HG03060 (cell line): ENCODE measurements around the gene LHFPL6.

Experiments
- ATAC-seq: cut with Tn5 transposase; IDR thresholded peaks from one replicate; pipeline ENCODE4 v1.9.1; 2021; ENCODE audit warnings: low read depth, moderate number of reproducible peaks; ENCODE audit not compliant: unreplicated experiment

LHFPL6 gene

DNA sequence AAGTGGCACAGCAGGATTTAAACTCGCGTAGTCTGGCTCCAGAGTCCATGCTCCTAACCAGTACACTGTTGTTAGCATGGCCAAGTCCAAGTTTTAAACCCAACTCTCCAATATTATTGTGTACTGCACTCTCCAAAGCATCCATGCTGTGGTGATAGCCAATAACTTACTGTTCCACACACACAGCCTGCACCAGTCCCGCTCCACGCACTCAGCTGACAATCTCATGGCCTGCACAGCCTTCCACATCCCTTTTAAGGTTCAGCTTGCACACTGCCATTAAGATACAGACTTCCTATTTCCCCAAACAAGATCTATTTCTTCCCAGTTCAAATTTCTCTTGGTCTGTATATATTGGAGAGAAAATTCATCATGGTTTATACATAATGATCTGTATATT is 80.7 kb downstream of the LHFPL6 start:
- no peak for ATAC-seq

DNA sequence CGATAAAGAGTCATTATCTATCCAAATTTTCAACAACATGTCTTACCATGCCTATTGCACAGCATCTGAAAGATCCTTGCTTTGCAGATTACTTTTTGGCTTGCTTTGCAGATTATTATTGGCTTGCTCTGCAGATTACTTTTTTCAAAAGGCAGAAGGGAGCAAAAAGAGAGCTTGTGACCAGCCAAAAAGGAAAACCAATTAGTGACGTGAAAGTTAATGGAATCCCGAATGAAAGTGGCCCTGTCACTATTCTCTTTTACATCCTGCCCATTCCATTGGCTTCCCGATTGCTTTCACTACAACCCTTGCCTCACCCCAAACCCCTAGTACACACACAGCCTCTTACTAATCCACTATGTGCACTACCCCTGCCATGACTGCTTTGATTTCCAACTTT is 81.3 kb downstream of the LHFPL6 start:
- no peak for ATAC-seq

DNA sequence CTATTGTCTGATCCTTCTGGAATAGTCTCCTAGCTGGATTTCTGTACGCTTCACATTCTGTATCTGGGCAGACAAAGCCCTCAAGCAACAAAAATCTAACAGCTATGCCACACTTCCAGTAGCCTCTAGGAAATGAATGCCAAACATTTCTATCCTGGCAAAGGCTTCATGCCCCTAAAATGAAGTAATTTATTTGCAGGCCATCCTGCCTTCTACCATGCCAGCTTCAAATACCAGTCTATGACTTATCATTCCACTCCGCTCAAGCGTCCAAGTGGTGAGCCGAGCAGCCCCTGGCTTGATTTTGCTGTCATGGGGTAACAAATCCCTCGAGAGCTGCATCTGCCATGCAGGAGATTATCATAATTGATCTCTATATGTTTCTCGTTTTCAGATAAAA is 86.9 kb downstream of the LHFPL6 start:
- no peak for ATAC-seq

DNA sequence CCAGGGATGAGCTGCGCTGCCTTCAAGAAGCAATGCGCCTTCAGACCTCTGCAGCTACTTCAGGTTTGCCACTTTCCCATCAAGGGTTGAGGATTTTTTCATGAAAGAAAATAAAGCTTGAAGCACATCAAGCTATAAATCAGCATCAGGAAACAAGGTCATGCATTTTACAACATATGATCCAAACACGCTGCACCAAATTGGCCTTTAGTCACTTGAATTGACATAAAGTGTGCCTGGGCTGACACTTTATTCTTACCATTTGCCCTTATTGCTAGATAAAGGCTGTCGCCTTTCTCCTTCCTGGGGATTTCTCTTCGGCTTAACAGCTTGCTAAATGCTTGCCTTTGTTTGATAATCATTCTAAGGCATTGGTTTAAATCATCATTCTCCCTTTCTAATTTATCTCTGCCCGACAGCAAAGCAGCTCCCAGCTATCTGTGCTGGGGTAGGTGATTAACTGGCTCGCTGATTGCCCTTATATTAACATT is 87.7 kb downstream of the LHFPL6 start:
- ATAC-seq: no peak

DNA sequence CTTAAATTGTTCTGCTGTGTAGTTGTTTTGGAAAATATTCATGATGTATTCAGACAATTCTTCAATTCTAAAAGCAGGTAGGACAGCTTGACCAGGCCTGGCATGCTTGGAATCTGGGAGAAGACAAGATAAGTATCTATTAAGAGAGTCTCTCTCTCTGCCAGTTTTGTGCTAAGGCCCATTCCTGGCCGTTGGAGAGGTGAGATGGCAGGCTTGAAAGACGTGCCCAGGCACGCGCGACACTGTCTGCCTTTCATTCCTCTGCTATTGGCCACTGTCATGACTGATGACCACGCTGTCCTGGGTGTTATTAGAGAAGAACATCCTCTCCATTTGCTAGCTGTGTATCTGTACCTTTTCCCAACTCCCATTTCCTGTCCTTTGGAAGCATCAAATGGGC is 90.3 kb downstream of the LHFPL6 start:
- no peak for ATAC-seq

- ATAC-seq: no peak
Measured at GRCh38 chr13:39510316-39510695, 92.7 kb downstream of the LHFPL6 start.

GRCh38 chr13:39509616-39510315 is 93.2 kb downstream of the LHFPL6 start:
- no peak for ATAC-seq

GRCh38 chr13:39506559-39507390 is 96.2 kb downstream of the LHFPL6 start:
- no peak for ATAC-seq

DNA sequence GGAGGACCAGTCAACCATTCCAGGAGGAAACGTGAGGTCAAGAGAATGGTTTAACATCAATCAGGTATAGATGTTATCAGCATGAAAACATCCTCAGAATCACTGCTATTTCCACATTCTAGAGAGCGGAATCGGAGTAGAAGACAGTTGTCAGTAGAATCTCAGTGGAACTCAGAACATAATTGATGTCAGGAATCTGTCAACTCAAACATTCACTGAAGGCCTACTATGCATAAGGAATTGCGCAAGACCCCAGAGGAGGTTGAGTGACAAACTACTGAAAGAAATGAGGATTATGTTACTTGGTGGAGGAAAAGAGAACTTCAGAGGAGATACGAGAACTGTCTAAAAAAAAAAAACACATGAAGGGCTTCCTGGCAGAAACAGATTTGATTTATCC is 97.8 kb downstream of the LHFPL6 start:
- no peak for ATAC-seq

DNA sequence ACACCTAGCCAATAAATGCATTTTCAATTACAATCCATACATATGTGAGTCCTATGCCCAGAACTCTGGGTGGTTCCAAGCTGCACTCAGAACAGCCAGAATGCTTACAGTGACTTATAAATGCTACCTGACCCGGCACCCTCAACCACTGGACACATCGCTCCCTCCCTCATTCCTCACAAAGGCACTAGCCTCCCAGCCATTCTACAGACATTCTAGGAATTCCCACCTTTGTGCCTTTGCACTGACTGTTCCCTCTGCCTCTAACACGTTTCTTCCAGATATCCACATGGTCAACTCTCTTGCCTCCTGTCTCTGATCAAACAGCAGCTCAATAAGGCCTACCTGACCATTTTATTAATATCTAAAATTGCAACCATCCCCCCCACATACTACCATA is 99.9 kb downstream of the LHFPL6 start:
- ATAC-seq: no peak

GRCh38 chr13:39501702-39502324 is 101.2 kb downstream of the LHFPL6 start:
- no peak for ATAC-seq

DNA sequence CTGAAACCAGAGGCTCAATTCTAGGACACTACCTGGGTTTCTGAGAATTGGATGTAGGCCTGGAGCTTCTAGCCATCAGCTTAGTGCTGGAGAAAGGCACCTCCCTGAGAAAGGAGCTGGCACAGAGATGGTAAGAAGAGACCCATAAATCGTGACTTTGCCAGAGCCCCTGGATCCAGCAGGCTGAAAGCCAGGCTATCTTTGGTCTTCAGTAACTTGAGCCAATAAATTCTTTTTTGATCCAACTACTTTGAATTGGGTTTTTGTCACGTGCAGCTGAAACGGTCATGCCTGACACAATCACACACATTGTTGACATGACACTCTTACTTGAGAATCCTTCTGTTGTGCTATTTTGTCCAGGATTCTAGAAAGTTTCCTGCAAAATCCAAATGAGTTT is 103.4 kb downstream of the LHFPL6 start:
- no peak for ATAC-seq

DNA sequence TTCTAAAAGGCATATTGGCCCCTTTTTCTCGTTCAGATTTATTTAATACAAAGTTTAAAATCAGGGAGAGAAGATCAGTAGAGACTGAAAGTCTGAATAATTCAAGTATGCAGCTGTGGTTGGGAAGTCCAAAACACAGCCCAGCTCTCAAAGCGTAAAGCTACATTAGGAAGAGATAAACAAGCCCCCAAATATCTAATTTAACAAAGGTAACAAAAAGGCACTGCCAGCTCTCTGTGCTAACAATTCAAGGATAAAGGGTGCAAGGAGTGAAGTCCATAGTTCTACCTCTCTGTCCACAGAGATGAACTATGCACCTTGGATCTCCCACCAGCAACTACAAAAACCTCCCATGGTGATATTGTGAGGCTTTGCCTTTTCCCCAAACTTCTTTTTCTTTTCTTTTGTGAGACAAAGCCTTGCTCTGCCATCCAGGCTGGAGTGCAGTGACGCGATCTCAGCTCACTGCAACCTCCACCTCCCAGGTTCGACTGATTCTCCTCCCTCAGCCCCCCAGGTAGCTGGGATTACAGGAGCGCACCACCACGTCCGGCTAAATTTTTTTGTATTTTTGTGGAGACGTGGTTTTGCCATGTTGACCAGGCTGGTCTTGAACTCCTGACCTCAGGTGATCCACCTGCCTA is 104.4 kb downstream of the LHFPL6 start:
- ATAC-seq: no peak

DNA sequence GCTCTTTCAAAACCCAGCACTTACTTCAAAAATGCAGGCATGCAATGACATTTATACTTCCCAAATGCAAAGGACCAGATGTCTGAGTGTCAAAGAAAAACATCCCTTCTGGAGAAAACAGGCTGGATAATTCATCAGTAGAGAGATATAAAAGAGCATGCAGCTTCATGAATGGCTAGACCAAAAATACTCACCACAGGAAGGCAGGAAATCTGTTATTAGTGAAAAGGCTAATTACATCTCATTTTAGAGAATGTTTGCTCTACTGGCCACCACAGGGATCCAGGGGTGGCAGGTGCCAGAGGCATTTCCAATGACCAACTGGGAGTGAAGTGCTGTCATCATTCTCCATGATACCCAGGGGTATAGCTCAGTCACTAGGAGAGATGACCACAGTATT is 106.5 kb downstream of the LHFPL6 start:
- no peak for ATAC-seq

GRCh38 chr13:39494633-39495032 is 108.4 kb downstream of the LHFPL6 start:
- no peak for ATAC-seq

DNA sequence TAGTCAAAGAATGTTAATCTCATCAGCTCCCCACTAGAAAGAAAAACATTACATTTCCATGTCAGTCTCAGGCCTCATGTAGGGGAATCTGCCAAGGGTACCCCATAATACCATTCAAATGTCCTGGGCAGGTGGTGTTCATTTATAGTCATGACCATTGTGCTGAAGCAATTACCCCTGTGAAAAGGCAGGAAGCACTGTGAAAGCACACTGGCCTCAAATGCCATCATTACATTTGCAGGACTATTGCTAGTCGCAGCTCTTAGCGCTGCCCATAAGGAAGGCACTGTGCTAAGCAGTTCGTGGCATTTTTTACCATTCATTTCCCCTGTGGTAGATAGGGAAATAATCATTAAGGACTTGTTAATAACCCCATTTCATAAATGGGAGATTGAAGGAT is 109.0 kb downstream of the LHFPL6 start:
- ATAC-seq: no peak

DNA sequence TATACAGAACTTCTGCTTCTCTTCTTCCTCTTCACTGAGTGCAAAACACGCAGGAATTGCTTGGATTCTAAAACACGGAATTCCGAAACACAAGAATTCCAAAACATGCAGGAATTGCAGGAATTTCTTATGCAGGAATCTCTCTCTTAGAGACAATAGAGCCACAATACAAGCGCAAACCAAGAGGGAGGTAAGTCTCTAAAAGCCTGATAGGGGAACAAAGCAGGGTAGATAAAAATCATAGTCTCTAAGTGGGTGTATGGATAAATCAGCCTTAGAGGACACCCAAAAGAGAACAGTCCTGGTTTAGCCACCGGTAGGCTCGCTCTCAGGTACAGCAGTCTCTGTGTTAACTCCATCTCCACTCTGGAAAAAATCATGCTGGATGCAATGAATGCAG is 112.9 kb downstream of the LHFPL6 start:
- ATAC-seq: no peak

DNA sequence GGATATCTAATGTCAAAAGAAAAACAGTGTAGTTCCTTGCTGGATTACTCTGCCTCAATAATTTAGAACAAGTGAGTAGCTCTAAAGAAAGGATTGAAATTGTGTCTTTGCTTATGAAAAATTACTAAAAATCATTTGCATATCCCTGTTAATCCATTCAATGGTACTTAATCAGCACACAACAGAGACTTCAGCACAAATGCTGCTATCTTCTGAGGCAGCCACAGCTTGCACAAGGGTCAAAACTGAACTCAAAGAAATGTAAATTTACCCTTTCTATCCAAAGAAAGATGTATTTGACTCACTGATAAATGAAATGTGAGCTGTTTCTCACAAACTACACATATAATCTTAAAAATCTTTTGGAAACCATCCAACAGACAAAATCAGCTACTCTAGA is 116.2 kb downstream of the LHFPL6 start:
- no peak for ATAC-seq

DNA sequence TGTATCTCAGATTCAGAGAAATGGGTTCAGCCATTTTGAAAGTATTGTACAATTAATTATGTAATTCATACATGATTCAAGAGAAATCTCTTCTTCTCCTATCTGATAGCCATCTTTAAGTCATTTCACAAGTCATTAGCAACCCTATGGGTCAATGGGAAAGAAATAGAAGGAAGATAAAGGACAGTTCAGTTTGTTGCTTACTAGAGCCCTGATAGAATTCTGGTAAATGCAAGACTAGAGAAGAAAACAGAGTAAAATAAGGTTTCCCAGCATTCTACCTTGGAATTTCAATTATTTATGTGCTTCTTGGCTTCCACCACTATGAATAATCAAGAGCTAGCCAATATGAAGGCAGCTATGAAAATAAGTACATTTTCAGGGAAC is 117.7 kb downstream of the LHFPL6 start:
- ATAC-seq: no peak

DNA sequence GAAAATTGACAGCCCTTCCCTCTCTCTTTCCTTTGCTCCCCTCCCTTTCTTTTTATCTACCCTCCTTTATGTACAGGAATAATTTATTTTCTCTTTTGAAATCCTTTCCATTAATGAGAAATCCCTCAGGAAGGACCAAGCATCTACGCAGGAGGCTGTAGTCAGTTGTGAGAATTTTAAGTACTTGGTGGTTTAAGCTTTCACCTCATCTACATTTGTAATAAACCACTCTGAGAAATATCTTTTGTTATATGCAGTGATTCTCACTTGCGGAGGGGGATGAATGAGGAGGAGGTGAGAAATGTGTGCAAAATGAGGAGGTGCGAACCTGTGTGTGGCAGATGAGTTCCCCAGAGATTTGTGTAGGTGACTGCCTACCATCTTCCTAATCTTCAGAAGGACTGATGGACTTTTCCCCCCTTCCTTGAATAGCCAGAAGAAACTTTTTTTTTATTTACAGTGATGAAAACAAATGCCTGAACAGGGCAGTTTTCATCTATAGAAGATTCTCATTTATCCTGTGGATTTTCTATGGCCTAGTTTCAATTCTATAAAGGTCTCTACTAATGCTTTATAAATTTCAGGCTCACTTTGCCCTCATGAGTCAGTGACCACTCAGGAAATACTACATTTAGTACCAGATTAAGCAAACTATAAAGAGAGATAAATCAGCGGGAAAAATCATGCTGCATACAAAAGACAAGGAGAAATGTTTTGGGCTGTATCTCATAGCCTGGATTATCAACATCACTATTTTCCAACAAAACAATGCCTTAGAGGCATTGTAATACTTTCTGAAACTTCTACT is 118.3 kb downstream of the LHFPL6 start:
- ATAC-seq: no peak
